SK-N-SH (cell line): ENCODE measurements around the gene TMOD2.

Experiments
- EP300 ChIP-seq, 2 experiments: IDR thresholded peaks; 2 replicates each; pipeline versions ENCODE4 v1.4.0 to v1.6.1; 2012; ENCODE audit warnings: borderline replicate concordance in 1 of 2, low read depth in 1 of 2, low read length in 1 of 2
- EZH2phosphoT487 ChIP-seq: fragments of 200-600 bp; sonication (generic); IDR thresholded peaks from 2 replicates; pipeline ENCODE4 v1.6.1; 2017; ENCODE audit warnings: low read depth, mixed run types, mild to moderate bottlenecking, antibody characterized with exemption, moderate library complexity, borderline replicate concordance
- FOXJ3 ChIP-seq: sonication (generic); formaldehyde crosslinking; IDR thresholded peaks from 2 replicates; pipeline ENCODE4 v1.5.1; 2020; ENCODE audit warnings: mild to moderate bottlenecking, missing genetic modification reagents
- TAF1 ChIP-seq: IDR thresholded peaks from 2 replicates; pipeline ENCODE4 v1.6.1; 2012; ENCODE audit warnings: low read depth, mild to moderate bottlenecking, low read length, moderate library complexity, borderline replicate concordance
- TEAD4 ChIP-seq: IDR thresholded peaks from 2 replicates; pipeline ENCODE4 v1.4.0; 2012; ENCODE audit warnings: mild to moderate bottlenecking, borderline replicate concordance; ENCODE audit not compliant: insufficient read depth
- YY1 ChIP-seq: IDR thresholded peaks from 2 replicates; pipeline ENCODE4 v1.4.0; 2012; ENCODE audit warnings: low read depth, mild to moderate bottlenecking
- TF ChIP-seq, protein P1 (sequence below): fragments of 200-600 bp; sonication (generic); IDR thresholded peaks from 2 replicates; pipeline ENCODE4 v1.6.1; 2017; ENCODE audit warnings: antibody characterized with exemption, mild to moderate bottlenecking, moderate library complexity
- TF ChIP-seq, protein P2 (sequence below): fragments of 150-350 bp; IDR thresholded peaks from 2 replicates; pipeline ENCODE4 v1.6.1; 2017; ENCODE audit warnings: antibody characterized with exemption, low read length, low read depth, borderline replicate concordance

DNA sequence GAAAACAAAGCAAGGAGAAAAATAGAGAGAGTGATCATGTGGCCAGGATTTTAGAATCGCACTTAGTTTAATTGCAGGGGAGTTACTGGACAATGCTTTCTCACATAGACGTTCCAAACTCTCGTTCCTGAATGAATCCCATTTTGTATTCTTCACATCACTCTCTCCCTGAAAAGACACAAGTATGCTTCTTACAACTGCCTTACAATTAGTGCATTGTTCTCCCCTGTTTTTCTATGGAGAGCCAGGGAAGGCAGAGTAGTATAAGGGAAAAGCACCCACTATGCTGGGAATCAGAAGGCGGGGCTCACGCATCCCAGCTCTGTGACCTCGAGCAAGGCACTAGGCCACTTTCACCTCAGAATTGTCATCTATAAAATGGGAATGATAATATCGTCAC lies 14.4 kb downstream of the TMOD2 start:
- no peak for TF ChIP-seq YY1
- TF ChIP-seq, protein P1, sequence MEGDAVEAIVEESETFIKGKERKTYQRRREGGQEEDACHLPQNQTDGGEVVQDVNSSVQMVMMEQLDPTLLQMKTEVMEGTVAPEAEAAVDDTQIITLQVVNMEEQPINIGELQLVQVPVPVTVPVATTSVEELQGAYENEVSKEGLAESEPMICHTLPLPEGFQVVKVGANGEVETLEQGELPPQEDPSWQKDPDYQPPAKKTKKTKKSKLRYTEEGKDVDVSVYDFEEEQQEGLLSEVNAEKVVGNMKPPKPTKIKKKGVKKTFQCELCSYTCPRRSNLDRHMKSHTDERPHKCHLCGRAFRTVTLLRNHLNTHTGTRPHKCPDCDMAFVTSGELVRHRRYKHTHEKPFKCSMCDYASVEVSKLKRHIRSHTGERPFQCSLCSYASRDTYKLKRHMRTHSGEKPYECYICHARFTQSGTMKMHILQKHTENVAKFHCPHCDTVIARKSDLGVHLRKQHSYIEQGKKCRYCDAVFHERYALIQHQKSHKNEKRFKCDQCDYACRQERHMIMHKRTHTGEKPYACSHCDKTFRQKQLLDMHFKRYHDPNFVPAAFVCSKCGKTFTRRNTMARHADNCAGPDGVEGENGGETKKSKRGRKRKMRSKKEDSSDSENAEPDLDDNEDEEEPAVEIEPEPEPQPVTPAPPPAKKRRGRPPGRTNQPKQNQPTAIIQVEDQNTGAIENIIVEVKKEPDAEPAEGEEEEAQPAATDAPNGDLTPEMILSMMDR: no peak
- TF ChIP-seq FOXJ3 (CRISPR knock-in tag): no peak
- no peak for TF ChIP-seq TAF1
- no peak for TF ChIP-seq TEAD4
- TF ChIP-seq EZH2phosphoT487: no peak
- TF ChIP-seq EP300 (IDR thresholded peaks at IDR 0.05; ENCODE audit: borderline replicate concordance in 1 of 2, low read depth in 1 of 2, low read length in 1 of 2): no peak
- TF ChIP-seq, protein P2, sequence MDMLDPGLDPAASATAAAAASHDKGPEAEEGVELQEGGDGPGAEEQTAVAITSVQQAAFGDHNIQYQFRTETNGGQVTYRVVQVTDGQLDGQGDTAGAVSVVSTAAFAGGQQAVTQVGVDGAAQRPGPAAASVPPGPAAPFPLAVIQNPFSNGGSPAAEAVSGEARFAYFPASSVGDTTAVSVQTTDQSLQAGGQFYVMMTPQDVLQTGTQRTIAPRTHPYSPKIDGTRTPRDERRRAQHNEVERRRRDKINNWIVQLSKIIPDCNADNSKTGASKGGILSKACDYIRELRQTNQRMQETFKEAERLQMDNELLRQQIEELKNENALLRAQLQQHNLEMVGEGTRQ: no peak
